Heart left ventricle (tissue), 13 donors: ENCODE data around the gene RPL29.

Source experiments
- CTCF ChIP-seq, 12 donors: fragments of 200-600 bp; sonication (generic) in 4 of 12; IDR thresholded peaks; one replicate each; pipeline versions ENCODE4 v1.5.0 to v1.8.0; 2018 to 2022; ENCODE audit warnings: antibody characterized with exemption in 12 of 12, mild to moderate bottlenecking in 5 of 12
- POLR2A ChIP-seq, 2 donors: fragments of 450-650 bp; IDR thresholded peaks; one replicate each; pipeline ENCODE4 v1.6.1; 2017; ENCODE audit warnings: antibody characterized with exemption in 2 of 2, mild to moderate bottlenecking in 2 of 2, moderate library complexity in 2 of 2
- donor health status: ischemic (EF 13 %, LVEDD 7.1; RV severe dilation, severe dysfunction).
- donor health status: DM: no; HTN: yes; CAD: no.
- donor health status: DM: no; HTN: no; CAD: no.
- donor health status: ischemic (EF 25% LVEDD 6.9; RV normal size, moderate dysfunction).
- donor health status: ischemic (EF 25% LVEDD 5.7; RV mildly dilated, moderate dysfunction).
- donor health status: ischemic (EF 35%, LVEDD 5.7; RV mildly dilated, moderate dysfunction).
- donor health status: nonischemic (EF 11% LVEDD 7.7; RV severe dilation, severe dysfunction).
- donor health status: DM: yes; HTN: yes; CAD: no.
- donor health status: PGD.
- donor health status: ischemic (EF 29% LVEDD 5.4; RV normal size, mild dysfunction).
- donor health status: nonischemic (EF 23%, LVEDD 6.1; RV moderate dilation, normal function).

GRCh38 chr3:52007291-52007690, 11.6 kb upstream of the RPL29 start:
- TF ChIP-seq CTCF (IDR thresholded peaks at IDR 0.05) (no peak), POLR2A (IDR thresholded peaks at IDR 0.05) (no peak)
